NCI-H774 (cell line): Measurements from ENCODE around the gene TNFSF9.
A peak's percentile ranks its signal among the peaks of the same experiment; 100 is the strongest.

Source experiments
- DNase-seq: peaks from one replicate; lab custom pipeline; 2025; lab: John Stamatoyannopoulos, UW

Gene TNFSF9

DNA sequence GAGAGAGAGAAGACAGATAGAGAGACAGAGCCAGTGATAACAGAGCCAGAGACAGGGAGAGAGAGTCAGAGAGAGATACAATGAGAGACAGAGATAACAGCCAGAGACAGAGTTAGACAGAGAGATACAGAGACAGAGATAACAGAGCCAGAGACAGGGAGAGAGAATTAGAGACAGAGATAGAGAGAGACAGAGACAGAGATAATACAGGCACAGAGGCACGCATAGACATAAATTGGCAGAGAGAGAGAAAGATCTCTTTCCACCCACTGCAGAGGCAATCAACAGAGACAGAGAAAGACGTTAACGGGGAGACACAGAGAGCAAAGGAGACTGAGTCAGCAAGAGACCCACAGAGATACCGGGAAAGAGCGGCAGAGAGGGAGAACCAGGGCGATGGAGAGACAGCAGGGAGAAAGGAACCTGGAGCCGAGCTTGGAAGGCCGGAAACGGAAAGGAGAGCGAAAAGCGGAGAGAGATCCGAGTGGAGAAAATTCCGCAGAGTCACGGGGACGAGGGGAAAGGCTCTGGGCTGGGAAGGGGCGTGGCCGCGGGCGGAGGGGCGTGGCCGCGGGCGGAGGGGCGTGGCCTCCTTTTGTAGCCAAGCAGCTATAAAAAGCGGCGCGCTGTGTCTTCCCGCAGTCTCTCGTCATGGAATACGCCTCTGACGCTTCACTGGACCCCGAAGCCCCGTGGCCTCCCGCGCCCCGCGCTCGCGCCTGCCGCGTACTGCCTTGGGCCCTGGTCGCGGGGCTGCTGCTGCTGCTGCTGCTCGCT, at the start of gene TNFSF9:
TSS of gene TNFSF9 (plus strand) at position 641 of the 777 bp plus-strand sequence. CDS start at position 652, 11 bp downstream.
- peak; percentile 23 for DNase-seq

DNA sequence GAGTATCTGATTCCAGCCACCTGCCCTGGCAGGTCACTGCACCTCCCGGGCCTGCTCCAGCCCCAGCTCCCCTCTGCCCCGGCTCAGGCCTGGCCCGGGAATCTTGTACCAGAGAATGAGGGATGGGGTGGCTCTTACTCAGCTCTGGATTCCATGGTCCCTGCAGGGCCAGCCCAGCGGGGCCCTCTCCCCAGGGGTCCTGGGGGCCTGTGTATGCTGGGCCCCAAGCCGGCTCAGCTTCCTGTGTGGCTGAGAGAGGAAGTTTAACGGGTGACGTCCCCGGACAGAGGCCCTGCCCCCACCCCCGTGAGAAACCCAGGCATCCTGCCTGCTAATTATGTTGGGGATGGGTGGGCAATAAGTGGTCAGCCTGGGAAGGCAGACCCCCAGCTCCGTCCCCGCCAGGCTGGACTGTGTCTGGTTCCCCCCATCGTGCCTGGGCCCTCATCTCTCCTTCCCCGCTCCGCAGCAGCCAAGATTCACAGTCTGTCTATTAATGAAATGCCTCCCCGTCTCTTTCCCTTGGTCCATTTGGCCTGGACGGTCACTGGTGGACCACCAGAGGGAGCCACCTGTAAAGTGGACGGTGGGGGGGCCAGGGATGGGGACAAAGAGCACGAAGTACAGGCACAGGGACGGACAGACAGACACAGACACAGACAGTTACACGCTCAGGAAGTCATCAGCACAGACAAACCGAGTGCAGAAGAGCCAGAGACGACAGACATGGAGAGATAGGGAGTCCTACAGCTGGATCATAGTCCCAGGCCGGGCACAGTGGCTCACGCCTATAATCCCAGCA, 49.1 kb upstream of the TNFSF9 start, which contains the start of gene DENND1C:
TSS of gene DENND1C (minus strand) at position 247 of the 802 bp plus-strand sequence. CDS start at position 155, 92 bp downstream.
- no peak for DNase-seq

GRCh38 chr19:6482343-6482686, 48.5 kb upstream of the TNFSF9 start:
- DNase-seq, result no peak

DNA sequence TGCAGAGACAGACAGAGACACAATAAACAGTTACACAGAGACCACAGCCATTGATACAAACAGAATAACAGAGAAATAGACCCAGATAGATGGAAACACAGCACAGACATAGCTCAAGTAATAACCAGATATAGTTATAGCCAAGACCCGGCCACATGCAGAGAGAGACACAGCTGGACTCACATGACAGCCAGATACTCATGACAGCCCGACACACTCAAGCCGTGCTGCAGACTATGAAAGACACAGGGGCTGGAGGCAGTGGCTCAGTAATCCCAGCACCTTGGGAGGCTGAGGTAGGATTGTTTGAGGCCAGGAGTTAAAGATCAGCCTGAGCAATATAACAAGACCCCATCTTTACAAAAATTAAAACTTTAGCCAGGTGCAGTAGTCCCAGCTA, 47.6 kb upstream of the TNFSF9 start:
- no peak for DNase-seq

DNA sequence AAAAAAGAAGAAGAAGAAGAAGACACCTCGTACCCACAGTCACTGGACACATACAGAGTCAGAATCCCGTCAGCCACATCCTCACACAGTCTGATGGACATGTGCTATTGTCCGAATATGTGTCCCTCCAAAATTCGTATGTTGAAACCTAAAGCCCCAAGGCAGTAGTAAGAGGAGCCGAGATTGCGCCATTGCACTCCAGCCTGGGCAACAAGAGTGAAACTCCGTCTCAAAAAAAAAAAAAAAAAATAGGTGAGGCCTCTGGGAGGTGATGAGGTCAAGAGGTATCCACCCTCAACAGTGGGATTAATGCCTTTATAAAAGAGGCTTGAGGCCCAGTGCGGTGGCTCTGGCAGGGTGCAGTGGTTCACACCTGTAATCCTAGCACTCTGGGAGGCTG, 46.6 kb upstream of the TNFSF9 start:
- no peak for DNase-seq

GRCh38 chr19:6484831-6485230, 46.0 kb upstream of the TNFSF9 start:
- DNase-seq, result no peak

GRCh38 chr19:6489278-6490061, 41.4 kb upstream of the TNFSF9 start:
- DNase-seq, result no peak

GRCh38 chr19:6490134-6490533, 40.7 kb upstream of the TNFSF9 start:
- no peak for DNase-seq

- no peak for DNase-seq
These were observed 38.8 kb upstream of the TNFSF9 start for GRCh38 chr19:6491802-6492592.

DNA sequence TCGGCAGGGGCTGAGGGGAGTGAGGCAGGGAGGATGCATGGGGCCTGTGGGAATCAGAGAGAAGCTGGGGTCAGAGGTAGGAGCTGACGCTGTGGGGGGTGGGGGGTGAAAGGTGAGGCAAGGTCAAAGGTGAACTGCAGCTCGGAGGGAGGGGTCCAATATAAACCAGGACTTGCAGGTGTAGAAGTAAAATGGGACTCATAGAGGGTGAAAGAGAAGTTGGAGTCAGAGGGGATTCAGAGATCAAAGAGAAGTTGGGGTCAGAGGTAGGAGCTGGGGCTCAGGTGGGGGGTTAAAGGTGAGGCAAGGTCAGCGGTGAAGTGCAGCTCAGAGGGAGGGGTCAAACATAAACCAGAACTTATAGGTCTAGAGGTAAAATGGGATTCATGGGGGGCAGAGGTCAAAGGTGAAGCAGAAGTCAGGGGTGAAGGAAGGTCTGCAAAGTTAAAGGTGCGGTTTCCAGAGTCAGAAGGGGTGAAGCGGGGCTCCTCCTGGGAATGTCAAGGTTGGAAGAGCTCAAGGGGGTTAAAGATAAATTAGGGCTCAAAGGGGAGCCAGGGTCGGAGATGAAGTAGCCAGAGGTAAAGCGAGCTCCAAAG, 36.3 kb upstream of the TNFSF9 start:
- DNase-seq, result no peak

- DNase-seq, result no peak
These were observed 34.9 kb upstream of the TNFSF9 start for GRCh38 chr19:6495947-6496346.

GRCh38 chr19:6498294-6499036, 32.4 kb upstream of the TNFSF9 start:
- no peak for DNase-seq

- DNase-seq, result no peak
These were observed 31.6 kb upstream of the TNFSF9 start for GRCh38 chr19:6499052-6499790.

- DNase-seq, result no peak
These were observed 29.7 kb upstream of the TNFSF9 start for GRCh38 chr19:6500837-6501739.

GRCh38 chr19:6501740-6502648, 28.8 kb upstream of the TNFSF9 start, which contains the start of gene TUBB4A:
Gene TUBB4A (minus strand): TSS chr19:6502309. CDS start chr19:6502212, 97 bp downstream.
- DNase-seq, result no peak

GRCh38 chr19:6503407-6504201, 27.2 kb upstream of the TNFSF9 start:
- DNase-seq, result no peak
